Keratinocyte (primary cell): ENCODE measurements around the gene GIPC3. TPM values are rescaled to one million over a fixed set of nuclear protein-coding genes. Genes with fewer than 3 reads are reported as not detected.

Source experiments
- DNase-seq: peaks from one replicate; pipeline ENCODE4 v3.0.0-alpha.2; 2011; ENCODE audit warnings: low read depth, missing footprints, low spot score
- FAIRE-seq: peaks from 2 replicates; lab custom pipeline; 2011; peaks lifted over from hg19 to GRCh38; lab: Jason Lieb, UNC
- H2AFZ ChIP-seq: 2 replicates; pipeline ENCODE4 v1.6.0; 2012; ENCODE audit warnings: low read length, control low read depth, inconsistent platforms; ENCODE audit not compliant: control insufficient read depth
- H3K27ac ChIP-seq: 2 replicates; pipeline ENCODE4 v1.5.1; 2011; ENCODE audit warnings: low read length; ENCODE audit not compliant: control insufficient read depth, insufficient read depth
- H3K27me3 ChIP-seq: 3 replicates; pipeline ENCODE4 v1.6.0; 2011; ENCODE audit warnings: low read length; ENCODE audit not compliant: control insufficient read depth, insufficient read depth; ENCODE audit errors: extremely low read depth
- H3K36me3 ChIP-seq, 2 experiments: 2 replicates in 1 of 2; 3 replicates in 1 of 2; pipeline ENCODE4 v1.5.1; 2011; ENCODE audit warnings: low read length in 2 of 2, mild to moderate bottlenecking in 1 of 2; ENCODE audit not compliant: control insufficient read depth in 2 of 2, insufficient read depth in 2 of 2; ENCODE audit errors: extremely low read depth in 1 of 2
- H3K4me1 ChIP-seq: 3 replicates; pipeline ENCODE4 v1.5.1; 2011; ENCODE audit warnings: low read length; ENCODE audit not compliant: control insufficient read depth, insufficient read depth; ENCODE audit errors: extremely low read depth
- H3K4me2 ChIP-seq: 3 replicates; pipeline ENCODE4 v1.6.0; 2011; ENCODE audit warnings: low read depth, low read length; ENCODE audit not compliant: control insufficient read depth, insufficient read depth; ENCODE audit errors: extremely low read depth
- H3K4me3 ChIP-seq, 3 experiments: fragments of 200-600 bp in 1 of 3; sonication (generic) in 1 of 3; 2 replicates in 2 of 3; 3 replicates in 1 of 3; pipeline ENCODE4 v1.5.1; 2011 to 2016; ENCODE audit warnings: low read length in 3 of 3, mild to moderate bottlenecking in 3 of 3, control low read depth in 2 of 3, inconsistent platforms in 1 of 3, low read depth in 1 of 3, mixed read lengths in 1 of 3, mixed run types in 1 of 3, moderate library complexity in 1 of 3; ENCODE audit not compliant: control insufficient read depth in 2 of 3, insufficient read depth in 2 of 3; ENCODE audit errors: extremely low read depth in 1 of 3
- H3K79me2 ChIP-seq: 2 replicates; pipeline ENCODE4 v1.6.0; 2012; ENCODE audit warnings: low read length; ENCODE audit not compliant: control insufficient read depth, insufficient read depth
- H3K9ac ChIP-seq: 3 replicates; pipeline ENCODE4 v1.6.0; 2011; ENCODE audit warnings: low read length; ENCODE audit not compliant: control insufficient read depth, insufficient read depth; ENCODE audit errors: extremely low read depth
- H3K9me1 ChIP-seq: 3 replicates; pipeline ENCODE4 v1.6.0; 2011; ENCODE audit warnings: low read length; ENCODE audit not compliant: control insufficient read depth, insufficient read depth; ENCODE audit errors: extremely low read depth
- H3K9me3 ChIP-seq: 2 replicates; pipeline ENCODE4 v1.5.1; 2012; ENCODE audit warnings: low read depth, low read length; ENCODE audit not compliant: control insufficient read depth
- H4K20me1 ChIP-seq: 3 replicates; pipeline ENCODE4 v1.6.0; 2011; ENCODE audit warnings: low read length; ENCODE audit not compliant: control insufficient read depth, insufficient read depth; ENCODE audit errors: extremely low read depth
- CTCF ChIP-seq, 3 experiments: IDR thresholded peaks in 1 of 3; conservative IDR thresholded peaks in 1 of 3; optimal IDR thresholded peaks in 1 of 3; 2 replicates in 2 of 3; 3 replicates in 1 of 3; pipeline versions ENCODE3 to v1.5.1; 2011; ENCODE audit warnings: low read length in 3 of 3, mild to moderate bottlenecking in 3 of 3, moderate library complexity in 2 of 3, control low read depth in 1 of 3, inconsistent platforms in 1 of 3; ENCODE audit not compliant: insufficient read depth in 2 of 3; ENCODE audit errors: extremely low read depth in 1 of 3
- EZH2 ChIP-seq: IDR thresholded peaks from one replicate; pipeline ENCODE4 v1.6.1; 2012; ENCODE audit warnings: inconsistent platforms, mild to moderate bottlenecking, low read length, moderate library complexity
- dilution Hi-C: fragments of 300-500 bp; cut with MboI; formaldehyde crosslinking; loops from one replicate; pipeline ENCODE4 v1.7.0; 2020; ENCODE audit warnings: low sequenced_read_pairs; ENCODE audit not compliant: extremely low pct_ligation_motif_present
- polyA plus RNA-seq, 5 experiments: library from polyadenylated mRNA; depleted of rRNA in 3 of 5; stranded (reverse) in 3 of 5; stranded (forward) in 1 of 5; unstranded in 1 of 5; fragments of >200 nt; gene quantifications; 1 replicate in 1 of 5; 2 replicates in 3 of 5; 3 replicates in 1 of 5; pipeline versions ENCODE4 v1.2.1 to v1.2.3, GENCODE V29; 2011 to 2012; ENCODE audit warnings: missing spikeins in 2 of 5, low read depth in 1 of 5, low replicate concordance in 1 of 5

GIPC3 gene
- polyA plus RNA-seq, 1 donor (not counting 4 experiments of a cell fraction or from before 2014, with no cell fraction given) = not detected

DNA sequence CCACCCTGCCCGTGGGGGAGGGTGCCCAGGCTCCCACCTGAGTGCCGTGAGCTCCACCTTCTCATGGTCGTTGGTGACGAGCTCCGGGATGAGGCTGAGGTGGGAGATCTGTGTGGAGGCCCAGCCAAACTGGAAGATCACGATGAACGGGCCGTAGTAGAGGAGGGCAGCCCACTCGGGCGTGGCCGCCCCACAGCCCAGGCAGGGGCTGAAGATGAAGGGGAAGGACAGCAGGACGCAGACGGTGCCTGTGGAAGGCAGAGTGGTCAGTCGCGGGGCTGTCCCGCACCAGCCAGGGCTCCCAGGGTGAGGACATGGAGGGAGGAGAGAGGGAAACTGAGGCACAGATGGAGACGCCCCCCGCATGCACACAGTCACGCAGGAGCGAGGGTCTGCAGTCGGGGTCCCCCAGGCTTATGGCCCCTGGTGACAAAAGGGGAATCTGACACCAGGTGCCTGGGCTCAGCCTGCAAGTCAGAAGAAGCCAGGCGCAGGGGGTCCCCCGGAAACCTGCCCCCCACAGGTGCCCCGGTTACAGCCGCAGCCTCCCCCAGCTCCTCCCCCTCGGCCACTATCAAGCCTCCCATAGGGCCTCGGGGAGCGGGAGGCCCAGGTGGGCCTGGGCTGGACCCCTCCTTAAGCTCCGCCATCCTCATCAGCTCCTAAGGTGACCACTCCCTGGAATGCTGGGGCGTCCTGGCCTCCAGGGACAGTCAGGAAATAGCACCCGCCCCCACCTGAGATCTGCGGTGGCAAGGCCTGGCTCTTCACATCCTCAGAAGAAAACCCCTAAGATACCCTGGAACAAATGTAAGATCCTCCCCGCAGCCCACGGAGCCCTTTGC, 34.1 kb upstream of the GIPC3 start:
- Histone ChIP-seq H3K27me3 (no peaks in the 10 kb centered on the region), H3K36me3 (peaks cover 9 to 15% of the 10 kb centered on the region in 2 experiments), H3K9me1 (no peaks in the 10 kb centered on the region), H3K4me3 (no peak overlapping the region), H3K79me2 (peaks cover 26% of the 10 kb centered on the region), H3K9me3 (no peaks in the 10 kb centered on the region), H3K9ac (no peak overlapping the region), H3K4me2 (no peak overlapping the region), H3K4me1 (peaks cover 5% of the 10 kb centered on the region), H2AFZ (no peak overlapping the region), H3K27ac (no peak overlapping the region), H4K20me1 (peaks cover 7% of the 10 kb centered on the region)
- DNase-seq (no peak), FAIRE-seq (no peak)
- TF ChIP-seq EZH2 (no peak), CTCF (optimal IDR thresholded peaks at IDR 0.05 in 1 of 3, IDR thresholded peaks at IDR 0.05 in 1 of 3, conservative IDR thresholded peaks at IDR 0.05 in 1 of 3; ENCODE audit: extremely low read depth in 1 of 3, insufficient read depth in 2 of 3, low read length in 3 of 3) (no peak)
- dilution Hi-C loops = no loop called here

DNA sequence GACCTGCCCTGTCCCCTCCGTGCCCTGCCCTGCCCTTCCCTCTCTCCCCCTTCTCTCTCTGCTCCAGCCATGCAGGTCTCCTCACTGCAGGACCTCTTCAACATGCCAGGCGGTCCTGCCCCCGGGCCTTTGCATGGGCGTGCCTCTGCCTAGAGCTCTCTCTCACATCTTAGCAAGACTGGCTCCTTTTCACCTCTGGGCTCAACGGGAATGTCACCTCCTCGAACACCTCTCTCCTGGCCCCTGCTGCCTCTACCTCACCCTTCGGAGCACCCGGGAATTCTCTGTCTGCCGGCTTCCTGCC, 33.5 kb upstream of the GIPC3 start:
- peaks cover 11% of the 10 kb centered on the region for H3K4me1 ChIP-seq
- H3K4me2 ChIP-seq = no peak overlapping the region
- no peak for FAIRE-seq
- H3K27ac ChIP-seq = no peak overlapping the region
- no peaks in the 10 kb centered on the region for H3K27me3 ChIP-seq
- H3K9ac ChIP-seq = no peak overlapping the region
- H2AFZ ChIP-seq = no peak overlapping the region
- peaks cover 32% of the 10 kb centered on the region for H3K79me2 ChIP-seq
- dilution Hi-C loops = no loop called here
- H3K9me1 ChIP-seq = no peaks in the 10 kb centered on the region
- no peak overlapping the region for H3K4me3 ChIP-seq
- H3K9me3 ChIP-seq = no peaks in the 10 kb centered on the region
- peaks cover 9 to 15% of the 10 kb centered on the region in 2 experiments for H3K36me3 ChIP-seq
- no peak for DNase-seq
- H4K20me1 ChIP-seq = peaks cover 9% of the 10 kb centered on the region
- TF ChIP-seq EZH2 (no peak), CTCF (optimal IDR thresholded peaks at IDR 0.05 in 1 of 3, IDR thresholded peaks at IDR 0.05 in 1 of 3, conservative IDR thresholded peaks at IDR 0.05 in 1 of 3; ENCODE audit: extremely low read depth in 1 of 3, insufficient read depth in 2 of 3, low read length in 3 of 3) (no peak)
